Measurements from ENCODE around the gene MZT2B.
A peak's percentile ranks its signal among the peaks of the same experiment; 100 is the strongest.
"Not testable (repeated sequence)": the region's sequence is repeated elsewhere in the genome, so short reads cannot be mapped to it uniquely, and the experiment has no call there.

Gene MZT2B

GRCh38 chr2:130181880-130182682 lies at the start of gene MZT2B:
Gene MZT2B, plus strand, starts transcription at chr2:130182262. Its CDS starts 21 bp downstream, at chr2:130182283.
- DNase-seq (ENCODE audit: low read depth): peak; percentile 70

- no peak for DNase-seq (ENCODE audit: low read depth)
Measured at GRCh38 chr2:130135692-130136541, 46.1 kb upstream of the MZT2B start.

GRCh38 chr2:130136546-130136945 lies 45.5 kb upstream of the MZT2B start:
- not testable (repeated sequence) for DNase-seq (ENCODE audit: low read depth)

- not testable (repeated sequence) for DNase-seq (ENCODE audit: low read depth)
Measured at GRCh38 chr2:130137118-130137517, 44.9 kb upstream of the MZT2B start.

- DNase-seq (ENCODE audit: low read depth): not testable (repeated sequence)
Measured at GRCh38 chr2:130138326-130138725, 43.7 kb upstream of the MZT2B start.

- not testable (repeated sequence) for DNase-seq (ENCODE audit: low read depth)
Measured at GRCh38 chr2:130138841-130139251, 43.2 kb upstream of the MZT2B start.

- not testable (repeated sequence) for DNase-seq (ENCODE audit: low read depth)
Measured at GRCh38 chr2:130139331-130140280, 42.5 kb upstream of the MZT2B start.

- DNase-seq (ENCODE audit: low read depth): not testable (repeated sequence)
Measured at GRCh38 chr2:130140516-130140915, 41.5 kb upstream of the MZT2B start.

- DNase-seq (ENCODE audit: low read depth): not testable (repeated sequence)
Measured at GRCh38 chr2:130141002-130141401, 41.1 kb upstream of the MZT2B start.

GRCh38 chr2:130141645-130142370 lies 40.3 kb upstream of the MZT2B start:
- DNase-seq (ENCODE audit: low read depth): not testable (repeated sequence)

GRCh38 chr2:130142396-130143265 lies 39.4 kb upstream of the MZT2B start:
- DNase-seq (ENCODE audit: low read depth): not testable (repeated sequence)

GRCh38 chr2:130143266-130144039 lies 38.6 kb upstream of the MZT2B start:
- DNase-seq (ENCODE audit: low read depth): not testable (repeated sequence)

GRCh38 chr2:130145006-130145414 lies 37.1 kb upstream of the MZT2B start, which contains the start of gene CCDC74B:
Gene CCDC74B, minus strand, starts transcription at chr2:130145112. Its CDS starts 116 bp downstream, at chr2:130144996.
- peak; percentile 8 for DNase-seq (ENCODE audit: low read depth)

GRCh38 chr2:130148515-130148914 lies 33.5 kb upstream of the MZT2B start:
- not testable (repeated sequence) for DNase-seq (ENCODE audit: low read depth)

- DNase-seq (ENCODE audit: low read depth): no peak
Measured at GRCh38 chr2:130150181-130151144, 31.6 kb upstream of the MZT2B start.

GRCh38 chr2:130151145-130151512 lies 30.9 kb upstream of the MZT2B start:
- not testable (repeated sequence) for DNase-seq (ENCODE audit: low read depth)

- not testable (repeated sequence) for DNase-seq (ENCODE audit: low read depth)
Measured at GRCh38 chr2:130152136-130152815, 29.8 kb upstream of the MZT2B start.
